PFSK-1 (cell line): Measurements from ENCODE around the gene IGFBP5.

ENCODE experiments used
- FOXP2 ChIP-seq: optimal IDR thresholded peaks from 2 replicates; pipeline ENCODE3; 2011; ENCODE audit warnings: borderline replicate concordance, control low read depth, inconsistent platforms; ENCODE audit not compliant: insufficient read depth; ENCODE audit errors: extremely low read length, extremely low read depth
- POLR2AphosphoS5 ChIP-seq: IDR thresholded peaks from 2 replicates; pipeline ENCODE4 v1.6.1; 2012; ENCODE audit warnings: low read depth, mild to moderate bottlenecking, control low read depth, low read length, moderate library complexity
- SIN3A ChIP-seq: IDR thresholded peaks from 2 replicates; pipeline ENCODE4 v1.6.1; 2012; ENCODE audit warnings: mild to moderate bottlenecking, low read length, moderate library complexity, borderline replicate concordance; ENCODE audit not compliant: insufficient read depth
- TAF1 ChIP-seq: IDR thresholded peaks from 2 replicates; pipeline ENCODE4 v1.6.1; 2012; ENCODE audit warnings: low read length, control low read depth, borderline replicate concordance; ENCODE audit not compliant: insufficient read depth
- TF ChIP-seq, protein P1 (sequence below), 2 experiments: IDR thresholded peaks; 2 replicates each; pipeline versions ENCODE4 v1.6.1 to v1.8.0; 2011 to 2012; ENCODE audit warnings: low read depth in 2 of 2, low read length in 2 of 2, control low read depth in 1 of 2, inconsistent platforms in 1 of 2, mild to moderate bottlenecking in 1 of 2, moderate library complexity in 1 of 2; ENCODE audit not compliant: insufficient read depth in 1 of 2

IGFBP5 gene

DNA sequence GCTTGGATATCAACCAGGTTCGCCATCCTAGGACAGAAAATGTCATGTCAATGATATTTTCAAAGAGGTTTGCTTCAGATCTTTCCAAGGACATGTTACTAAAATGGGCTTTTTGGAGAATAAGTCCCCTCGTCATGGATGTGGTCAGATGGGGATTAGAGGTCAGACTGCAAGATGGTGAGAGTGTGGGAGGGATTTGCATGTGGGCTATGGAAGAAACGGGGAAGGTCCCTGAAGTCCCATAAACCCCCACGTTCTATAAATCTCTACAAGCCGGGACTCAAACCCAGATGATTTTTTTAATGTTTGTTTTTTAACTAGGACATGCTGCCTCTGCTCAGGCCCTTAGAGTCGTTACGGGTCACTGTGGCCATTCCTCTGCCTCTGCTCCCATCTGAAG is 37.7 kb upstream of the IGFBP5 start:
- no peak for TF ChIP-seq FOXP2
- TF ChIP-seq, protein P1, sequence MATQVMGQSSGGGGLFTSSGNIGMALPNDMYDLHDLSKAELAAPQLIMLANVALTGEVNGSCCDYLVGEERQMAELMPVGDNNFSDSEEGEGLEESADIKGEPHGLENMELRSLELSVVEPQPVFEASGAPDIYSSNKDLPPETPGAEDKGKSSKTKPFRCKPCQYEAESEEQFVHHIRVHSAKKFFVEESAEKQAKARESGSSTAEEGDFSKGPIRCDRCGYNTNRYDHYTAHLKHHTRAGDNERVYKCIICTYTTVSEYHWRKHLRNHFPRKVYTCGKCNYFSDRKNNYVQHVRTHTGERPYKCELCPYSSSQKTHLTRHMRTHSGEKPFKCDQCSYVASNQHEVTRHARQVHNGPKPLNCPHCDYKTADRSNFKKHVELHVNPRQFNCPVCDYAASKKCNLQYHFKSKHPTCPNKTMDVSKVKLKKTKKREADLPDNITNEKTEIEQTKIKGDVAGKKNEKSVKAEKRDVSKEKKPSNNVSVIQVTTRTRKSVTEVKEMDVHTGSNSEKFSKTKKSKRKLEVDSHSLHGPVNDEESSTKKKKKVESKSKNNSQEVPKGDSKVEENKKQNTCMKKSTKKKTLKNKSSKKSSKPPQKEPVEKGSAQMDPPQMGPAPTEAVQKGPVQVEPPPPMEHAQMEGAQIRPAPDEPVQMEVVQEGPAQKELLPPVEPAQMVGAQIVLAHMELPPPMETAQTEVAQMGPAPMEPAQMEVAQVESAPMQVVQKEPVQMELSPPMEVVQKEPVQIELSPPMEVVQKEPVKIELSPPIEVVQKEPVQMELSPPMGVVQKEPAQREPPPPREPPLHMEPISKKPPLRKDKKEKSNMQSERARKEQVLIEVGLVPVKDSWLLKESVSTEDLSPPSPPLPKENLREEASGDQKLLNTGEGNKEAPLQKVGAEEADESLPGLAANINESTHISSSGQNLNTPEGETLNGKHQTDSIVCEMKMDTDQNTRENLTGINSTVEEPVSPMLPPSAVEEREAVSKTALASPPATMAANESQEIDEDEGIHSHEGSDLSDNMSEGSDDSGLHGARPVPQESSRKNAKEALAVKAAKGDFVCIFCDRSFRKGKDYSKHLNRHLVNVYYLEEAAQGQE (IDR thresholded peaks at IDR 0.05; ENCODE audit: insufficient read depth in 1 of 2, low read depth in 2 of 2, low read length in 2 of 2), result no peak
- no peak for TF ChIP-seq TAF1
- no peak for TF ChIP-seq SIN3A
- no peak for TF ChIP-seq POLR2AphosphoS5

DNA sequence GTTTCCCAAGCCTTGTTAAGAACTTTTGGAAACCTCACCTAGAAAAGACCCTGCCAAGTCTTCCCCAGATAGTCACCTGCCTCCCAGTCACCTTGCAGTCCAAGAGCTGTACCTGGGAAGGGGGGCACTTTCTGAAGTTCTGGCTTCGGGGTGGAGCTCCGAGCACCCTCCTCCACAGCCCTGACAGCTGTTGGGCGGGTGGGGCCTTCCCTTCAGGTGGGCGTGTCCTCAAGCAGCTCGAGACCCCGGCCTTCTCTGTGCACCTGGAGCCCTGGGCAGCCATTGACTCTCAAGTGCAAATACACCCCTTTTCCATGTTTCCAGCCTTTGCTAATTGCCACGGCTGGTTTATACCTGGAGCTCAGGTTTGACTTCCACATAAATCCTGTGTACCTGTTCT is 37.0 kb upstream of the IGFBP5 start:
- TF ChIP-seq, protein P1 (IDR thresholded peaks at IDR 0.05; ENCODE audit: insufficient read depth in 1 of 2, low read depth in 2 of 2, low read length in 2 of 2), result no peak
- TF ChIP-seq SIN3A (no peak), FOXP2 (no peak), TAF1 (no peak), POLR2AphosphoS5 (no peak)

DNA sequence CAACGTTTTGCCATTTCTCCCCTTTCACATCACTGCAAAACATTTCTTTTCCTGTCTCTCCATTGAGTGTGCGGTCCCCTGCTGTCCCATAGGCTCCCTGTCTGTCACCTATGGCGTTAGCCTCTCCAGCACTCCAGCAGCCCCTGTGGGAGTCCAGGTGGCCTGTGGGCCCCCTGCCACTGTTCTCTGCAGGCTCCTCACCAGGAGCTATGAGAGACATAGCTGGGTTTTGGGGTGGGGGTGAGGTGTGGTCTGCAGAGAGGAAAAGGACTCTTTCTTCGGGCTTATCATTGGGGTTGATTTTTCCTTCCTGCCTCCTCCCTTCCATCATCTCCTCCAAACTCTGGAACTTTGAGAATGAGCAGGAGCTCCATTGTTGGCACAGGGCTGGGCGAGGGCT is 36.1 kb upstream of the IGFBP5 start:
- no peak for TF ChIP-seq FOXP2
- no peak for TF ChIP-seq SIN3A
- TF ChIP-seq, protein P1 (IDR thresholded peaks at IDR 0.05; ENCODE audit: insufficient read depth in 1 of 2, low read depth in 2 of 2, low read length in 2 of 2), result no peak
- no peak for TF ChIP-seq TAF1
- no peak for TF ChIP-seq POLR2AphosphoS5

- TF ChIP-seq SIN3A, result no peak
- TF ChIP-seq, protein P1 (IDR thresholded peaks at IDR 0.05; ENCODE audit: insufficient read depth in 1 of 2, low read depth in 2 of 2, low read length in 2 of 2), result no peak
- TF ChIP-seq POLR2AphosphoS5, result no peak
- TF ChIP-seq FOXP2, result no peak
- TF ChIP-seq TAF1, result no peak
Observed at GRCh38 chr2:216730871-216731270, 35.5 kb upstream of the IGFBP5 start.

GRCh38 chr2:216727346-216728122 is 32.2 kb upstream of the IGFBP5 start:
- TF ChIP-seq FOXP2 (no peak), POLR2AphosphoS5 (no peak), SIN3A (no peak), TAF1 (no peak)
- TF ChIP-seq, protein P1 (IDR thresholded peaks at IDR 0.05; ENCODE audit: insufficient read depth in 1 of 2, low read depth in 2 of 2, low read length in 2 of 2), result no peak
